Measurements from ENCODE around the gene FAM72B.
"Not testable (repeated sequence)": the region's sequence is repeated elsewhere in the genome, so short reads cannot be mapped to it uniquely, and the experiment has no call there.

GRCh38 chr1:121183867-121184266 lies 273 bp downstream of the FAM72B start:
- TF ChIP-seq CTCF, POLR2A (IDR thresholded peaks at IDR 0.05): not testable (repeated sequence)

All from tibial nerve (tissue), 3 donors.